Stimulated activated CD4-positive, alpha-beta T cell treated with anti-CD3 and anti-CD28 coated beads, TNF-alpha, amount 100 ng/mL, for 1 hour (primary cell): ENCODE measurements around the gene CLDN17.

Source experiments
- DNase-seq, 3 donors: peaks; one replicate each; pipeline ENCODE4 v3.0.0-alpha.2; 2020; ENCODE audit warnings: low read depth in 3 of 3, low spot score in 1 of 3

Gene CLDN17

DNA sequence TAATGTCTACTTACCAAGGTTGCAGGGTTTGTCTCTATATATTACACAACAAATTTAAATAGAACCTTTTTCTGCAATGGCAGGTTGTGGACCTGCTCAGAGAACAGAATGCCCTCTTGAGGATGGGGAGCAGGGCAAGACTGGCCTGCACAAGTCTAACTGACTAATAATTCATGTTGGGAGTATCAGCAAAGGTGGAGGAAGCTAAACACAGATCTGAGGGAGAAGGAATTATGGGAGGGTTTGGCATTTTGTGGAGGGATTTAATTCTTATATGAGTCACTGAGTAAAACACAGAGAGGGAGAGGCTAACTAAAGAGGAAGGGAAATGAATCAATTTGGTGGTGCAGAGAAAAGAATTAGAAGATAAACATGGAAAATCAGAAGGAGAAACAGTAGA is 40.0 kb downstream of the CLDN17 start:
- DNase-seq, result no peak

DNA sequence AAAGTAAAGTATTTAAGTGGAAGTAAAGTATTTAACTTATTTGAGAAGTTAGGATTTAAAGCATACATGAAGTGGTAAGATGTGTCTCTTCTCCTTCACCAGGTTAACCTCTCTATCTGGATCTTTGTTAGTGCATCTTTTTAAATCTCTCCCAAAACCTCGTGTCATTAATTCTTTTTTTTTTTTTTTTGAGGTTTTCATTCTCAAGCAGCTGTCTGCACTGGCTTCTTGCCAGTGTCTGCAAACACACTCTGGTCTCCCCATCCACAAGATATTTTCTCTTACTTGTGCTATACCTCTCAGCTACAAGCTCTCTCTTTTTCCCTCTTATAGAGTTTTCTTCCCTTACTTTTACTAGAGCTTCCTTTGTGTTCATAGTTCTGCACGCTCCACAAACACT is 49.0 kb downstream of the CLDN17 start:
- no peak for DNase-seq

DNA sequence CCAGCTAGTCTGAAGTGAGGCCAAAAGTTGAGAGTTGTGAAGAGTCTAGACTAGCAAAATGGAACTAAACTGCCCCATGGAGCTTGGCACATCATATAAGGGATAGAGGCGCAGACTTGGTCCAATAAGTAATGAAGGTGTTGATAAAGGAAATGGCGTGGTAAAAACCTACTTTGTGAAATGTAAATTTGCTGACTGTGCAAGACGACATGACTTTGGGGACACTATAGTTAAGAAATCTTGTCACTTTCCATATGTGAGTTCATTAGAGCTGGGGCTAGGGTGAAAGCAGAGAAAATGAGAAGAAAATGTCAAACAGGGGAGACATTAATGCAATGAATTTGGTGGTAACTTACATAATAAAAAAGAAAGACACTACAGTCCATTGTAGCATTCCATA is 50.1 kb downstream of the CLDN17 start:
- DNase-seq, result no peak
